ENCODE data around the gene AREG.

DNA sequence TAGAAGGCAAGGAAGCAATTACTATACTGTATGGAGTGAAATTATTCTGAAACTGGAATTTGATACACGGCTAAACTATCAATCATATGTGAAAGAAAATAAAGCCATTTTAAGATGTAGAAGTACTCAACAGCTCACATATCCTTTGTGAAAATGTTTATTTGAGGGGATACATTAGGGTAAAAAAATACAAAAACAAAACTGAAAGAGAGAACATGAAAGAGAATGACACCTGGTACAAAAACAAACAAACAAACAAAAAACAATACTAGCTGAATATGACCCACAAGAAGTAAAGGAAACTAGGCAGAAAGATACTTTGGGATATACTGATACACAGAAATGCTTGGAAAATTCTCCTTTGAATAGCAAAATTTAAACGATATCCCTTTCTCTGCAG, 20.8 kb upstream of the AREG start:
- TF ChIP-seq, protein P1, sequence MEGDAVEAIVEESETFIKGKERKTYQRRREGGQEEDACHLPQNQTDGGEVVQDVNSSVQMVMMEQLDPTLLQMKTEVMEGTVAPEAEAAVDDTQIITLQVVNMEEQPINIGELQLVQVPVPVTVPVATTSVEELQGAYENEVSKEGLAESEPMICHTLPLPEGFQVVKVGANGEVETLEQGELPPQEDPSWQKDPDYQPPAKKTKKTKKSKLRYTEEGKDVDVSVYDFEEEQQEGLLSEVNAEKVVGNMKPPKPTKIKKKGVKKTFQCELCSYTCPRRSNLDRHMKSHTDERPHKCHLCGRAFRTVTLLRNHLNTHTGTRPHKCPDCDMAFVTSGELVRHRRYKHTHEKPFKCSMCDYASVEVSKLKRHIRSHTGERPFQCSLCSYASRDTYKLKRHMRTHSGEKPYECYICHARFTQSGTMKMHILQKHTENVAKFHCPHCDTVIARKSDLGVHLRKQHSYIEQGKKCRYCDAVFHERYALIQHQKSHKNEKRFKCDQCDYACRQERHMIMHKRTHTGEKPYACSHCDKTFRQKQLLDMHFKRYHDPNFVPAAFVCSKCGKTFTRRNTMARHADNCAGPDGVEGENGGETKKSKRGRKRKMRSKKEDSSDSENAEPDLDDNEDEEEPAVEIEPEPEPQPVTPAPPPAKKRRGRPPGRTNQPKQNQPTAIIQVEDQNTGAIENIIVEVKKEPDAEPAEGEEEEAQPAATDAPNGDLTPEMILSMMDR (conservative IDR thresholded peaks at IDR 0.05; ENCODE audit: low read length), result no peak
- TF ChIP-seq EZH2phosphoT487 (IDR thresholded peaks at IDR 0.05; ENCODE audit: borderline replicate concordance), result no peak
